Measurements from ENCODE around the gene NEAT1.
"Not testable (repeated sequence)": the region's sequence is repeated elsewhere in the genome, so short reads cannot be mapped to it uniquely, and the experiment has no call there.

The NEAT1 gene

DNA sequence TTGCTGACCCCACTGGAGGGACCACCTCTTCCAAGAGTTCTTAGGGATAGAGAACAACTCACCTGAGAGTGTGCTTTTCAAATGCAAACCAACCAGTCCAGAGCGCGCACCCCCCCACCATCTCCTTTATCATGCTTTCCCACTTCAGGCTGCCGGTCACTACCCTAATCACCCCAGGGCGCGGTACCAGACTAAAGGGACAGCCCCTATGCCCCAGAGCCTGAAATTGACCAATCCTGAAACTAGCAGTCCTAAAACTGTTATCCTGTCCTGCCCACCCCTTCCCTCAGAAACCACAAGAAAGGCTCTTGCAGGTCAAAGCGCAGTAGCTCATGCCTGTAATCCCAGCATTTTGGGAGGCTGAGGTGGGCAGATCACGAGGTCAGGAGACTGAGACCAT, 37.0 kb downstream of the NEAT1 start:
- ChIA-PET POLR2A (interaction anchor here (0.6 to 1.5 kb wide), 4 partner anchors 11 to 49 kb away, joined by 3 to 5 read pairs (median 4); no protein-coding TSS in a partner anchor), CTCF (interaction anchor here (1.1 to 6.4 kb wide), 7 partner anchors 11 to 80 kb away, joined by 3 to 65 read pairs (median 5); partner anchors contain the start of gene MALAT1)
- peak; percentile 37 for DNase-seq (ENCODE audit: extremely low spot score)
- TF ChIP-seq, protein P1, sequence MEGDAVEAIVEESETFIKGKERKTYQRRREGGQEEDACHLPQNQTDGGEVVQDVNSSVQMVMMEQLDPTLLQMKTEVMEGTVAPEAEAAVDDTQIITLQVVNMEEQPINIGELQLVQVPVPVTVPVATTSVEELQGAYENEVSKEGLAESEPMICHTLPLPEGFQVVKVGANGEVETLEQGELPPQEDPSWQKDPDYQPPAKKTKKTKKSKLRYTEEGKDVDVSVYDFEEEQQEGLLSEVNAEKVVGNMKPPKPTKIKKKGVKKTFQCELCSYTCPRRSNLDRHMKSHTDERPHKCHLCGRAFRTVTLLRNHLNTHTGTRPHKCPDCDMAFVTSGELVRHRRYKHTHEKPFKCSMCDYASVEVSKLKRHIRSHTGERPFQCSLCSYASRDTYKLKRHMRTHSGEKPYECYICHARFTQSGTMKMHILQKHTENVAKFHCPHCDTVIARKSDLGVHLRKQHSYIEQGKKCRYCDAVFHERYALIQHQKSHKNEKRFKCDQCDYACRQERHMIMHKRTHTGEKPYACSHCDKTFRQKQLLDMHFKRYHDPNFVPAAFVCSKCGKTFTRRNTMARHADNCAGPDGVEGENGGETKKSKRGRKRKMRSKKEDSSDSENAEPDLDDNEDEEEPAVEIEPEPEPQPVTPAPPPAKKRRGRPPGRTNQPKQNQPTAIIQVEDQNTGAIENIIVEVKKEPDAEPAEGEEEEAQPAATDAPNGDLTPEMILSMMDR (IDR thresholded peaks at IDR 0.05; ENCODE audit: control extremely low read depth, extremely low read depth, low read depth, missing control alignments): no peak

DNA sequence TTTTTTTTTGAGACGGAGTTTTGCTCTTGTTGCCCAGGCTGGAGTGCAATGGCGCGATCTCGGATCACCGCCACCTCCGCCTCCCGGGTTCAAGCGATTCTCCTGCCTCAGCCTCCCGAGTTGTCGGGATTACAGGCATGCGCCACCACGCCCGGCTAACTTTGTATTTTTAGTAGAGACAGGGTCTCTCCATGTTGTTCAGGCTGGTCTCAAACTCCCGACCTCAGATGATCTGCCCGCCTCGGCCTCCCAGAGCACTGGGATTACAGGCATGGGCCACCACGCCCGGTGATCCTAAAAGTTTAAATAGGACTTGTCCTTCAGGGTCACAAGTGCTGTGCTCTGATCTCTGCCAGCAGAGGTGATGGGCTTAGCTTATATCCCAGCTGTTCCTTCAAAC, 42.9 kb downstream of the NEAT1 start:
- ChIA-PET POLR2A (interaction anchor here (0.7 to 1.0 kb wide), 3 partner anchors 11 to 42 kb away, joined by 3 to 6 read pairs (median 4); no protein-coding TSS in a partner anchor), CTCF (interaction anchor here (1.1 to 2.3 kb wide), 10 partner anchors 10 to 58 kb away, joined by 3 to 12 read pairs (median 4); no protein-coding TSS in a partner anchor)
- not testable (repeated sequence) for DNase-seq (ENCODE audit: extremely low spot score)

DNA sequence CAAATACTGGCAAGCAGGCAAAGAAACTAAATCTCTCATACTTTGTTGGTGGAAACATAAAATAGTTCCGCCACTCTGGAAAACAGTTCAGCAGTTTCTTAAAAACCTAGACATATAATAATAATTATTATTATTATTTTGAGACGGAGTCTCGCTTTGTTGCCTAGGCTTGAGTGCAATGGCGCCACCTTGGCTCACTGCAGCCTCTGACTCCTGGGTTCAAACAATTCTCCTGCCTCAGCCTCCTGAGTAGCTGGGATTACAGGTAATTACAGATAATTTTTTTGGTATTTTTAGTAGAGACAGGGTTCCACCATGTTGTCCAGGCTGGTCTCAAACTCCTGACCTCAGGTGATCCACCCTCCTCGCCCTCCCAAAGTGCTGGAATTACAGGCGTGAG, 44.7 kb downstream of the NEAT1 start:
- POLR2A ChIA-PET: interaction anchor here (0.6 kb wide), 1 partner anchor 41 kb away, joined by 5 read pairs; no protein-coding TSS in a partner anchor
- DNase-seq (ENCODE audit: extremely low spot score): not testable (repeated sequence)
- CTCF ChIA-PET: interaction anchor here (1.5 to 6.4 kb wide), 4 partner anchors 9 to 60 kb away, joined by 4 to 61 read pairs (median 9); no protein-coding TSS in a partner anchor

DNA sequence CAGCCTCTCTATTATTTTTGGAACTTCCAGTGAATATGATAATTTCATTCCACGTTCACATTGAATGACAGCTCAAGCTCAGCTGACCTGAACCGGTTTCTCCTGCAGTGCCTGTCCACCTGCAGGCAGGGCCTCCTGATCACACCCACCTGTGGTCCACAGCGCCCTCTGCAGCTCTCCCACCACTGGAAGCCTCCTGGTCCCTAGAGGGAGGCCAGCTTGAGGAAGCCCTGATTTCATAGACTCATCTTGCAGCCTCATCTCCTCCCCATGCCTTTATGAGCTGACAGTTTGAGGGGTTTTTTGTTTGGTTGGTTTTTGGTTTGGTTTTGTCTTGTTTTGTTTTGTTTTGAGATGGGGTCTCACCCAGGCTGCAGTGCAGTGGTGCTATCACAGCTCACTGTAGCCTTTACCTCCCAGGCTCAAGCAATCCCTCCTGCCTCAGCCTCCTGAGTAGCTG, 46.3 kb downstream of the NEAT1 start:
- TF ChIP-seq, protein P1 (IDR thresholded peaks at IDR 0.05; ENCODE audit: control extremely low read depth, extremely low read depth, low read depth, missing control alignments): peak; percentile 84
- ChIA-PET POLR2A (interaction anchor here (1.0 to 1.8 kb wide), 5 partner anchors 30 to 46 kb away, joined by 3 to 29 read pairs (median 12); partner anchors contain the start of genes MALAT1 and NEAT1), CTCF (interaction anchor here (0.7 to 6.4 kb wide), 25 partner anchors 8 to 107 kb away, joined by 3 to 65 read pairs (median 6); partner anchors contain the start of gene MALAT1)
- peak; percentile 79 for DNase-seq (ENCODE audit: extremely low spot score)

DNA sequence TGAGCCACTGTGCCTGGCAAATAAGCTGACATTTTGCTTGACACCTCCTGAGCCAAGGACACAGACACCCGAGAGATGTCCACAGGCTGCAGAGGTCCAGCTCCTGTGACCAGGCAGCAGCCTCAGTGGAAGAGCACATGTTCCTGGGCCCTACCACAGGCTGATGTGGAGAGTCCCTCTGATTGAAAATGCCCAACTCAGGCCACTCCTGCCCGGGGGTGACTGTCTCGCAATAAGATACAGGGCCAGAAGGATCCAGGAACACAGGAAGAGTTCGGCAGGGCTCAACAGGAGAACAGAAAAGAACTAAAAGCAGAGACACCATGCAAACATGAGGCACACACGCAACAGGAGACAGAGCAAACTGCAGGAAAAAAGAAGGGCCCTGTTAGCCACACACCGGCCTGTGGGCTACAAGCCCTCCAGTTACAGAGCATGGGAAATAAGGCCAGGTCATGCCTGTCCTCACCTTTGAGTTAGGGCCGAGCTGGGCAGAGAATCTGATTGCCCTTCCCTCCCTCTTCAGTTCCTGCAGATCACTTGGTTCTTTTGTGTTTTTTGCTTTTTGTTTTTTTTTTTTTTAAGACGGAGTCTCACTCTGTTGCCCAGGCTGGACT, 47.9 kb downstream of the NEAT1 start:
- POLR2A ChIA-PET: interaction anchor here (0.8 to 10.8 kb wide), 4 partner anchors 10 to 53 kb away, joined by 3 to 305 read pairs (median 16); partner anchors contain the start of genes MALAT1 and NEAT1
- DNase-seq (ENCODE audit: extremely low spot score): no peak
- TF ChIP-seq, protein P1 (IDR thresholded peaks at IDR 0.05; ENCODE audit: control extremely low read depth, extremely low read depth, low read depth, missing control alignments): no peak
- CTCF ChIA-PET: interaction anchor here (0.6 to 6.4 kb wide), 16 partner anchors 9 to 111 kb away, joined by 3 to 65 read pairs (median 9); no protein-coding TSS in a partner anchor

DNA sequence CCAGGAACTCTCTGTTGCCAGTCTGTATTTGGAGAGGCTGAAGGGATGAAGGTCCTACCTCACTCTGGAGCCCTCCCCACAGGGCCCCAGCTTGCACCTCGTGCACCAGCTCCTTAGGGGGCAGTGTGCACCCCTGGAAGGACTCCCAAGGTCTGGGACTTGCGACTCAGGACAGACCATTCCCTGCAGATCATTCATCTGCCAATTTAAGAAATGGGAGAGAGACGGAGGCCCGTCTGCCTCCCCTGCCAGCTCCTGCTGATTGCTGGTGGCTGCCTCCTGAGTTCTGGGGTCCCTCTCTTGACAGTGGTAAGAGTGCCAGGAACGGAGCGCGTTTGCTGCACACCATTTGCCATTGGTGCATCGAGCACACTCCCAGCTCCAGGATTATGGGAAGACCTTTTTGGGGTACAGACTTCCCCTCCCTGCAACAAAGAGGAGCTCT, 48.9 kb downstream of the NEAT1 start:
- peak; percentile 45 for DNase-seq (ENCODE audit: extremely low spot score)
- TF ChIP-seq, protein P1 (IDR thresholded peaks at IDR 0.05; ENCODE audit: control extremely low read depth, extremely low read depth, low read depth, missing control alignments): peak; percentile 70
- CTCF ChIA-PET: interaction anchor here (0.6 to 6.4 kb wide), 23 partner anchors 11 to 157 kb away, joined by 3 to 65 read pairs (median 5); partner anchors contain the start of genes CDC42EP2 and MALAT1
- POLR2A ChIA-PET: interaction anchor here (0.7 to 10.8 kb wide), 13 partner anchors 10 to 207 kb away, joined by 3 to 305 read pairs (median 8); partner anchors contain the start of genes MALAT1 and NEAT1

DNA sequence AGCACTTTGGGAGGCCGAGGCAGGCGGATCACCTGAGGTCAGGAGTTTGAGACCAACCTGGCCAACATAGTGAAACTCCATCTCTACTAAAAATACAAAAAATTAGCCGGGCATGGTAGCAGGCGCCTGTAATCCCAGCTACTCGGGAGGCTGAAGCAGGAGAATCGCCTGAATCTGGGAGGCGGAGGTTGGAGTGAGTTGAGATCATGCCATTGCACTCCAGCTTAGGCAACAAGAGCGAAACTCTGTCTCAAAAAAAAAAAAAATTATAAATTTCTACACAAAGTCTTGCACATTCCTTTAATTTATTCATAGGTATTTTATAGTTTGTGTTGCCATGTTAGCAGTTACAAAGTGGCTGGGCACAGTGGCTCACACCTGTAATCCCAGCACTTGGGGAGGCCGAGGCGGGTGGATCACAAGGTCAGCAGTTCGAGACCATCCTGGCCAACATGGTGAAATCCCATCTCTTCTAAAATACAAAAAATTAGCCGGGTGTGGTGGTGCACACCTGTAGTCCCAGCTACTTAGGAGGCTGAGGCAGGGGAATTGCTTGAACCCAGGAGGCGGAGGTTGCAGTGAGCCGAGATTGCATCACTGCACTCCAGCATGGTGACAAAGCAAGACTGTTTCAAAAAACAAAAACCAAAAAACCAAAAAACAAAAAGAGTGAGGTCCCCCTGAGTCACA, 50.1 kb downstream of the NEAT1 start:
- POLR2A ChIA-PET: interaction anchor here (0.9 to 10.8 kb wide), 10 partner anchors 11 to 53 kb away, joined by 3 to 305 read pairs (median 12); partner anchors contain the start of genes MALAT1 and NEAT1
- CTCF ChIA-PET: interaction anchor here (1.0 to 6.4 kb wide), 13 partner anchors 13 to 158 kb away, joined by 3 to 65 read pairs (median 8); partner anchors contain the start of genes CDC42EP2 and MALAT1
- not testable (repeated sequence) for DNase-seq (ENCODE audit: extremely low spot score)

Data from GM10248 (cell line).